ENCODE results near the gene CAPS.
"Not testable (repeated sequence)": the region's sequence is repeated elsewhere in the genome, so short reads cannot be mapped to it uniquely, and the experiment has no call there.

CAPS gene

GRCh38 chr19:5913739-5914357 lies at the start of gene CAPS:
Gene CAPS (plus strand): TSS chr19:5914254. CDS start chr19:5914407, 153 bp downstream.
- peak; percentile 67 for DNase-seq (ENCODE audit: low spot score)

- DNase-seq (ENCODE audit: low spot score): no peak
These were observed 49.1 kb upstream of the CAPS start for GRCh38 chr19:5864725-5865486.

GRCh38 chr19:5865772-5866171 lies 48.3 kb upstream of the CAPS start:
- DNase-seq (ENCODE audit: low spot score): no peak

- no peak for DNase-seq (ENCODE audit: low spot score)
These were observed 46.6 kb upstream of the CAPS start for GRCh38 chr19:5867201-5868136.

GRCh38 chr19:5870986-5871394 lies 43.1 kb upstream of the CAPS start:
- no peak for DNase-seq (ENCODE audit: low spot score)

GRCh38 chr19:5873617-5874199 lies 40.3 kb upstream of the CAPS start:
- no peak for DNase-seq (ENCODE audit: low spot score)

GRCh38 chr19:5874496-5874895 lies 39.6 kb upstream of the CAPS start:
- DNase-seq (ENCODE audit: low spot score): not testable (repeated sequence)

GRCh38 chr19:5877427-5877826 lies 36.6 kb upstream of the CAPS start:
- no peak for DNase-seq (ENCODE audit: low spot score)

- DNase-seq (ENCODE audit: low spot score): peak; percentile 22
These were observed 36.2 kb upstream of the CAPS start for GRCh38 chr19:5877882-5878281.

- no peak for DNase-seq (ENCODE audit: low spot score)
These were observed 33.9 kb upstream of the CAPS start for GRCh38 chr19:5880196-5880595.

GRCh38 chr19:5880604-5881078 lies 33.4 kb upstream of the CAPS start:
- no peak for DNase-seq (ENCODE audit: low spot score)

GRCh38 chr19:5881543-5882299 lies 32.3 kb upstream of the CAPS start:
- no peak for DNase-seq (ENCODE audit: low spot score)

- no peak for DNase-seq (ENCODE audit: low spot score)
These were observed 31.6 kb upstream of the CAPS start for GRCh38 chr19:5882421-5882968.

GRCh38 chr19:5883157-5883873 lies 30.7 kb upstream of the CAPS start:
- DNase-seq (ENCODE audit: low spot score): not testable (repeated sequence)

- DNase-seq (ENCODE audit: low spot score): not testable (repeated sequence)
These were observed 29.8 kb upstream of the CAPS start for GRCh38 chr19:5884065-5884811.

GRCh38 chr19:5889288-5889971 lies 24.6 kb upstream of the CAPS start:
- DNase-seq (ENCODE audit: low spot score): no peak

- no peak for DNase-seq (ENCODE audit: low spot score)
These were observed 24.0 kb upstream of the CAPS start for GRCh38 chr19:5890099-5890498.

GRCh38 chr19:5891572-5891937 lies 22.5 kb upstream of the CAPS start:
- DNase-seq (ENCODE audit: low spot score): no peak
